Lower leg skin (tissue), 3 donors: ENCODE data around the gene GPR157.

Experiments used
- CTCF ChIP-seq, 3 donors: fragments of 450-650 bp; IDR thresholded peaks; one replicate each; pipeline ENCODE4 v1.5.1; 2016; ENCODE audit warnings: antibody characterized with exemption in 3 of 3, mild to moderate bottlenecking in 3 of 3, moderate library complexity in 2 of 3
- POLR2A ChIP-seq, 2 donors: fragments of 450-650 bp; IDR thresholded peaks; one replicate each; pipeline ENCODE4 v1.6.1; 2016 to 2017; ENCODE audit warnings: antibody characterized with exemption in 2 of 2, mild to moderate bottlenecking in 1 of 2, moderate library complexity in 1 of 2

GRCh38 chr1:9120312-9120958 lies 8.5 kb downstream of the GPR157 start:
- TF ChIP-seq CTCF (IDR thresholded peaks at IDR 0.05), result no peak
- TF ChIP-seq POLR2A (IDR thresholded peaks at IDR 0.05), result no peak
